ENCODE data around the gene SNCAIP.

Gene SNCAIP

GRCh38 chr5:122366501-122366900, 54.5 kb downstream of the SNCAIP start:
- no peak for TF ChIP-seq CTCF (IDR thresholded peaks at IDR 0.05; ENCODE audit: insufficient read depth, low read length)
- TF ChIP-seq SPI1 (IDR thresholded peaks at IDR 0.05; ENCODE audit: borderline replicate concordance, low read depth), result no peak
- no peak for TF ChIP-seq POLR2AphosphoS5 (IDR thresholded peaks at IDR 0.05; ENCODE audit: low read depth)
- no peak for TF ChIP-seq GABPA (IDR thresholded peaks at IDR 0.05; ENCODE audit: low read depth)
- no peak for TF ChIP-seq REST (IDR thresholded peaks at IDR 0.05; ENCODE audit: insufficient replicate concordance, low read depth)

GRCh38 chr5:122367456-122367855, 55.4 kb downstream of the SNCAIP start:
- no peak overlapping the region for H3K4me3 ChIP-seq (replicated peaks; ENCODE audit: insufficient read depth, low read length)
- no peak for TF ChIP-seq CTCF (IDR thresholded peaks at IDR 0.05; ENCODE audit: insufficient read depth, low read length)
- H3K27ac ChIP-seq (replicated peaks), result no peak overlapping the region
- no peaks in the 10 kb centered on the region for H3K27me3 ChIP-seq (ENCODE audit: insufficient read depth, poor library complexity, severe bottlenecking)
- no peak for DNase-seq (ENCODE audit: low read depth in 1 of 2, low spot score in 1 of 2)

More at GRCh38 chr5:122366501-122366900, 54.5 kb downstream of the SNCAIP start:
- Histone ChIP-seq H3K4me3 (replicated peaks; ENCODE audit: insufficient read depth, low read length) (no peak overlapping the region), H3K27ac (replicated peaks) (no peak overlapping the region), H3K27me3 (ENCODE audit: insufficient read depth, poor library complexity, severe bottlenecking) (no peaks in the 10 kb centered on the region)
- DNase-seq (ENCODE audit: low read depth in 1 of 2, low spot score in 1 of 2), result no peak

GRCh38 chr5:122368510-122369251, 56.6 kb downstream of the SNCAIP start:
- Histone ChIP-seq H3K4me3 (replicated peaks; ENCODE audit: insufficient read depth, low read length) (no peak overlapping the region), H3K27ac (replicated peaks) (no peak overlapping the region), H3K27me3 (ENCODE audit: insufficient read depth, poor library complexity, severe bottlenecking) (no peaks in the 10 kb centered on the region)
- no peak for TF ChIP-seq CTCF (IDR thresholded peaks at IDR 0.05; ENCODE audit: insufficient read depth, low read length)
- TF ChIP-seq POLR2AphosphoS5 (IDR thresholded peaks at IDR 0.05; ENCODE audit: low read depth), result no peak
- no peak for DNase-seq (ENCODE audit: low read depth in 1 of 2, low spot score in 1 of 2)

GRCh38 chr5:122369253-122369815, 57.3 kb downstream of the SNCAIP start:
- no peak overlapping the region for H3K4me3 ChIP-seq (replicated peaks; ENCODE audit: insufficient read depth, low read length)
- TF ChIP-seq POLR2AphosphoS5 (IDR thresholded peaks at IDR 0.05; ENCODE audit: low read depth), result no peak
- TF ChIP-seq SPI1 (IDR thresholded peaks at IDR 0.05; ENCODE audit: borderline replicate concordance, low read depth), result no peak
- TF ChIP-seq REST (IDR thresholded peaks at IDR 0.05; ENCODE audit: insufficient replicate concordance, low read depth), result no peak
- TF ChIP-seq CTCF (IDR thresholded peaks at IDR 0.05; ENCODE audit: insufficient read depth, low read length), result no peak
- TF ChIP-seq GABPA (IDR thresholded peaks at IDR 0.05; ENCODE audit: low read depth), result no peak
- no peaks in the 10 kb centered on the region for H3K27me3 ChIP-seq (ENCODE audit: insufficient read depth, poor library complexity, severe bottlenecking)
- DNase-seq (ENCODE audit: low read depth in 1 of 2, low spot score in 1 of 2), result no peak
- H3K27ac ChIP-seq (replicated peaks), result no peak overlapping the region
